GM10266 (cell line): ENCODE data around the gene SLC38A7.
"Not testable (repeated sequence)": the region's sequence is repeated elsewhere in the genome, so short reads cannot be mapped to it uniquely, and the experiment has no call there.

Source experiments
- DNase-seq: peaks from one replicate; pipeline ENCODE4 v3.0.0; 2012; ENCODE audit errors: extremely low spot score
- CTCF ChIP-seq: IDR thresholded peaks from 2 replicates; pipeline ENCODE4 v1.5.1; 2012; ENCODE audit warnings: mild to moderate bottlenecking, low read depth; ENCODE audit not compliant: control insufficient read depth, insufficient read depth; ENCODE audit errors: missing control alignments

The SLC38A7 gene

GRCh38 chr16:58678269-58678668 lies 6.3 kb downstream of the SLC38A7 start:
- TF ChIP-seq CTCF = no peak
- no peak for DNase-seq

- DNase-seq = no peak
- TF ChIP-seq CTCF = no peak
Observed at GRCh38 chr16:58670946-58671583, 13.5 kb downstream of the SLC38A7 start.

GRCh38 chr16:58670177-58670576 lies 14.4 kb downstream of the SLC38A7 start:
- no peak for TF ChIP-seq CTCF
- no peak for DNase-seq

GRCh38 chr16:58665200-58665599 lies 19.4 kb downstream of the SLC38A7 start:
- TF ChIP-seq CTCF = no peak
- no peak for DNase-seq

GRCh38 chr16:58661199-58661830 lies 23.3 kb downstream of the SLC38A7 start:
- DNase-seq = peak; percentile 71
- peak; percentile 75 for TF ChIP-seq CTCF

GRCh38 chr16:58659911-58660310 lies 24.7 kb downstream of the SLC38A7 start:
- not testable (repeated sequence) for DNase-seq

- DNase-seq = no peak
- no peak for TF ChIP-seq CTCF
Observed at GRCh38 chr16:58658796-58659211, 25.8 kb downstream of the SLC38A7 start.

- no peak for DNase-seq
- TF ChIP-seq CTCF = no peak
Observed at GRCh38 chr16:58656899-58657298, 27.7 kb downstream of the SLC38A7 start.
